Measurements from ENCODE around the gene COL11A1. TPM values are rescaled to one million over a fixed set of nuclear protein-coding genes. Genes with fewer than 3 reads are reported as not detected.

Gene COL11A1
- total and polyA plus RNA-seq, 2 of the 4 experiments (the other 2 are of a cell fraction): 4.6 to 5.2 TPM

DNA sequence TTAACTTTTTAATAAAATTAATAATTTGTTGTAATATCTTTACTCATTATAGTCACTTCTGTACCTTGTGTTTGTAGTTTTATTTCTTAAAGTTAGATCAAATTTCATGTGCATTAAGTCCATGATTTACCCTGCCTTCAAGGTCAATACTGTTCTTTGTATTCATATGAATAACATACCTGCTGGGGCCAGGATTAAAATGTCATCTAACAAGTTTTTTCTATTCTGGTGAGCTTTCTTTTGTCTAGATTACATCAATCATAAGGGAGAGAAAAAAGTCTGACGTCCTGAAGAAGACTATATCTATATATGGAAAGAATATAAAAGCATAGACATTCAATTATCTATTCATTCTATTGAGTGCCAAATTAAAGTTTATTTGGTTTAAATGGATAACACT lies 232.6 kb downstream of the COL11A1 start:
- TF ChIP-seq MXI1 (IDR thresholded peaks at IDR 0.05; ENCODE audit: borderline replicate concordance, low read depth, low read length) (no peak), RFX5 (IDR thresholded peaks at IDR 0.05; ENCODE audit: low read depth, low read length) (no peak), BHLHE40 (IDR thresholded peaks at IDR 0.05; ENCODE audit: low read depth, low read length) (no peak), CHD1 (IDR thresholded peaks at IDR 0.05; ENCODE audit: low read depth, low read length) (no peak)
- TF ChIP-seq, protein P1, sequence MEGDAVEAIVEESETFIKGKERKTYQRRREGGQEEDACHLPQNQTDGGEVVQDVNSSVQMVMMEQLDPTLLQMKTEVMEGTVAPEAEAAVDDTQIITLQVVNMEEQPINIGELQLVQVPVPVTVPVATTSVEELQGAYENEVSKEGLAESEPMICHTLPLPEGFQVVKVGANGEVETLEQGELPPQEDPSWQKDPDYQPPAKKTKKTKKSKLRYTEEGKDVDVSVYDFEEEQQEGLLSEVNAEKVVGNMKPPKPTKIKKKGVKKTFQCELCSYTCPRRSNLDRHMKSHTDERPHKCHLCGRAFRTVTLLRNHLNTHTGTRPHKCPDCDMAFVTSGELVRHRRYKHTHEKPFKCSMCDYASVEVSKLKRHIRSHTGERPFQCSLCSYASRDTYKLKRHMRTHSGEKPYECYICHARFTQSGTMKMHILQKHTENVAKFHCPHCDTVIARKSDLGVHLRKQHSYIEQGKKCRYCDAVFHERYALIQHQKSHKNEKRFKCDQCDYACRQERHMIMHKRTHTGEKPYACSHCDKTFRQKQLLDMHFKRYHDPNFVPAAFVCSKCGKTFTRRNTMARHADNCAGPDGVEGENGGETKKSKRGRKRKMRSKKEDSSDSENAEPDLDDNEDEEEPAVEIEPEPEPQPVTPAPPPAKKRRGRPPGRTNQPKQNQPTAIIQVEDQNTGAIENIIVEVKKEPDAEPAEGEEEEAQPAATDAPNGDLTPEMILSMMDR (conservative IDR thresholded peaks at IDR 0.05; ENCODE audit: low read depth, low read length): no peak
- DNase-seq: no peak
- Histone ChIP-seq H3K9ac (ENCODE audit: low read depth, low read length) (no peak overlapping the region), H2BK15ac (ENCODE audit: low read depth, low read length) (no peak overlapping the region), H3K4me3 (ENCODE audit: insufficient read depth, low read depth, low read length) (no peak overlapping the region), H3K4me2 (ENCODE audit: low read depth, low read length) (no peak overlapping the region), H2BK5ac (ENCODE audit: low read depth, low read length, poor library complexity, severe bottlenecking) (no peak overlapping the region), H3K27me3 (ENCODE audit: control insufficient read depth, insufficient read depth, low read length) (no peaks in the 10 kb centered on the region), H2AK9ac (replicated peaks; ENCODE audit: low read depth, low read length, poor library complexity) (no peak overlapping the region), H2BK120ac (ENCODE audit: low read depth, low read length) (no peak overlapping the region), H4K91ac (ENCODE audit: insufficient read depth, low read depth, low read length) (no peak overlapping the region), H3K36me3 (ENCODE audit: control insufficient read depth, insufficient read depth, low read length) (no peaks in the 10 kb centered on the region), H3K9me3 (ENCODE audit: control insufficient read depth, insufficient read depth, low read length) (no peaks in the 10 kb centered on the region), H2BK20ac (ENCODE audit: low read depth, low read length) (no peak overlapping the region), H4K8ac (ENCODE audit: low read depth in 2 of 2, low read length in 2 of 2) (no peak overlapping the region), H3K18ac (ENCODE audit: low read depth, low read length) (no peak overlapping the region), H4K20me1 (ENCODE audit: insufficient read depth, low read length) (no peaks in the 10 kb centered on the region), H4K5ac (ENCODE audit: low read depth, low read length) (no peak overlapping the region), H3K56ac (ENCODE audit: extremely low read depth, insufficient read depth, low read length) (no peak overlapping the region), H3K4ac (ENCODE audit: low read depth, low read length) (no peak overlapping the region), H3K27ac (ENCODE audit: insufficient read depth, low read length) (no peak overlapping the region), H2AK5ac (ENCODE audit: low read depth, low read length) (no peak overlapping the region), H3K23ac (ENCODE audit: low read depth, low read length) (no peak overlapping the region), H3K79me1 (ENCODE audit: low read depth in 1 of 2, low read length in 2 of 2) (no peaks in the 10 kb centered on the region), H3K9me1 (ENCODE audit: insufficient read depth, low read length) (no peaks in the 10 kb centered on the region), H2AFZ (replicated peaks; ENCODE audit: low read length, poor library complexity) (no peak overlapping the region), H3K4me1 (ENCODE audit: control insufficient read depth, insufficient read depth, low read length) (no peaks in the 10 kb centered on the region), H3K14ac (replicated peaks; ENCODE audit: low read depth, low read length) (no peak overlapping the region)
- in situ Hi-C loops (cut with MboI; ENCODE audit: low sequenced_read_pairs): no loop called here
- ATAC-seq (ENCODE audit: low read depth): no peak
- no CpG with 5 or more reads among the region's 1 CpG for WGBS, 2 experiments (ENCODE audit: extremely low coverage in 2 of 2, insufficient read length in 1 of 2)
- ChIA-PET POLR2A (ENCODE audit: unreplicated experiment) (no interaction called here), CTCF (no interaction called here)
- intact Hi-C loops (cut with micrococcal nuclease): no loop called here
- dilution Hi-C loops (cut with HindIII; ENCODE audit: low sequenced_read_pairs, unreplicated experiment): no loop called here
- no TSS peak for BruUV-seq (replicated peaks)

Data from IMR-90 (cell line).